Measurements from ENCODE around the gene SLC35D1. TPM values are rescaled to one million over a fixed set of nuclear protein-coding genes. Genes with fewer than 3 reads are reported as not detected.
A peak's percentile ranks its signal among the peaks of the same experiment; 100 is the strongest.

Gene SLC35D1
- total RNA-seq, 1 donor, result 13.6 TPM

- no peaks in the 10 kb centered on the region for H3K27me3 ChIP-seq (ENCODE audit: insufficient read depth, low read length)
Observed at GRCh38 chr1:67060811-67061218, 6.9 kb upstream of the SLC35D1 start.

GRCh38 chr1:67059346-67059745, 5.4 kb upstream of the SLC35D1 start:
- H3K27me3 ChIP-seq (ENCODE audit: insufficient read depth, low read length), result no peaks in the 10 kb centered on the region
- H3K4me3 ChIP-seq (ENCODE audit: low read length), result no peak overlapping the region
- H3K4me1 ChIP-seq (ENCODE audit: insufficient read depth, low read length), result peaks cover 11% of the 10 kb centered on the region
- no peaks in the 10 kb centered on the region for H3K9me3 ChIP-seq (ENCODE audit: low read depth, low read length)

More at GRCh38 chr1:67060811-67061218, 6.9 kb upstream of the SLC35D1 start:
- Histone ChIP-seq H3K9me3 (ENCODE audit: low read depth, low read length) (no peaks in the 10 kb centered on the region), H3K4me3 (ENCODE audit: low read length) (no peak overlapping the region), H3K4me1 (ENCODE audit: insufficient read depth, low read length) (peaks cover 6% of the 10 kb centered on the region)

GRCh38 chr1:67058761-67059160, 4.8 kb upstream of the SLC35D1 start:
- H3K4me3 ChIP-seq (ENCODE audit: low read length), result no peak overlapping the region
- H3K4me1 ChIP-seq (ENCODE audit: insufficient read depth, low read length), result peaks cover 12% of the 10 kb centered on the region
- H3K9me3 ChIP-seq (ENCODE audit: low read depth, low read length), result no peaks in the 10 kb centered on the region
- no peaks in the 10 kb centered on the region for H3K27me3 ChIP-seq (ENCODE audit: insufficient read depth, low read length)

GRCh38 chr1:67058242-67058641, 4.3 kb upstream of the SLC35D1 start:
- no peak overlapping the region for H3K4me3 ChIP-seq (ENCODE audit: low read length)
- H3K27me3 ChIP-seq (ENCODE audit: insufficient read depth, low read length), result no peaks in the 10 kb centered on the region

GRCh38 chr1:67053535-67053784, 488 bp downstream of the SLC35D1 start:
- Histone ChIP-seq H3K4me3 (ENCODE audit: low read length) (peak overlapping the region; percentile 75), H3K27me3 (ENCODE audit: insufficient read depth, low read length) (no peaks in the 10 kb centered on the region), H3K4me1 (ENCODE audit: insufficient read depth, low read length) (peaks cover 19% of the 10 kb centered on the region), H3K9me3 (ENCODE audit: low read depth, low read length) (no peaks in the 10 kb centered on the region)

More at GRCh38 chr1:67058242-67058641, 4.3 kb upstream of the SLC35D1 start:
- Histone ChIP-seq H3K9me3 (ENCODE audit: low read depth, low read length) (no peaks in the 10 kb centered on the region), H3K4me1 (ENCODE audit: insufficient read depth, low read length) (peaks cover 12% of the 10 kb centered on the region)

- Histone ChIP-seq H3K27me3 (ENCODE audit: insufficient read depth, low read length) (no peaks in the 10 kb centered on the region), H3K9me3 (ENCODE audit: low read depth, low read length) (no peaks in the 10 kb centered on the region), H3K4me1 (ENCODE audit: insufficient read depth, low read length) (peaks cover 19% of the 10 kb centered on the region), H3K4me3 (ENCODE audit: low read length) (peak overlapping the region; percentile 75)
Observed at GRCh38 chr1:67052741-67053534, 1.0 kb downstream of the SLC35D1 start.

- Histone ChIP-seq H3K9me3 (ENCODE audit: low read depth, low read length) (no peaks in the 10 kb centered on the region), H3K4me1 (ENCODE audit: insufficient read depth, low read length) (peaks cover 17% of the 10 kb centered on the region), H3K4me3 (ENCODE audit: low read length) (no peak overlapping the region), H3K27me3 (ENCODE audit: insufficient read depth, low read length) (no peaks in the 10 kb centered on the region)
Observed at GRCh38 chr1:67051196-67051595, 2.8 kb downstream of the SLC35D1 start.

- Histone ChIP-seq H3K9me3 (ENCODE audit: low read depth, low read length) (no peaks in the 10 kb centered on the region), H3K27me3 (ENCODE audit: insufficient read depth, low read length) (no peaks in the 10 kb centered on the region), H3K4me3 (ENCODE audit: low read length) (no peak overlapping the region), H3K4me1 (ENCODE audit: insufficient read depth, low read length) (no peaks in the 10 kb centered on the region)
Observed at GRCh38 chr1:67044631-67045270, 9.2 kb downstream of the SLC35D1 start.

GRCh38 chr1:67043366-67043765, 10.6 kb downstream of the SLC35D1 start:
- H3K4me3 ChIP-seq (ENCODE audit: low read length), result no peak overlapping the region
- no peaks in the 10 kb centered on the region for H3K9me3 ChIP-seq (ENCODE audit: low read depth, low read length)
- no peaks in the 10 kb centered on the region for H3K27me3 ChIP-seq (ENCODE audit: insufficient read depth, low read length)
- no peaks in the 10 kb centered on the region for H3K4me1 ChIP-seq (ENCODE audit: insufficient read depth, low read length)

GRCh38 chr1:67041841-67042503, 12.0 kb downstream of the SLC35D1 start:
- Histone ChIP-seq H3K4me3 (ENCODE audit: low read length) (no peak overlapping the region), H3K27me3 (ENCODE audit: insufficient read depth, low read length) (no peaks in the 10 kb centered on the region), H3K9me3 (ENCODE audit: low read depth, low read length) (no peaks in the 10 kb centered on the region), H3K4me1 (ENCODE audit: insufficient read depth, low read length) (no peaks in the 10 kb centered on the region)

GRCh38 chr1:67040405-67040804, 13.5 kb downstream of the SLC35D1 start:
- no peaks in the 10 kb centered on the region for H3K9me3 ChIP-seq (ENCODE audit: low read depth, low read length)

GRCh38 chr1:67031859-67032247, 22.1 kb downstream of the SLC35D1 start:
- no peak overlapping the region for H3K4me3 ChIP-seq (ENCODE audit: low read length)
- no peaks in the 10 kb centered on the region for H3K9me3 ChIP-seq (ENCODE audit: low read depth, low read length)
- no peaks in the 10 kb centered on the region for H3K4me1 ChIP-seq (ENCODE audit: insufficient read depth, low read length)
- H3K27me3 ChIP-seq (ENCODE audit: insufficient read depth, low read length), result no peaks in the 10 kb centered on the region

More at GRCh38 chr1:67040405-67040804, 13.5 kb downstream of the SLC35D1 start:
- Histone ChIP-seq H3K4me1 (ENCODE audit: insufficient read depth, low read length) (no peaks in the 10 kb centered on the region), H3K27me3 (ENCODE audit: insufficient read depth, low read length) (no peaks in the 10 kb centered on the region), H3K4me3 (ENCODE audit: low read length) (no peak overlapping the region)

GRCh38 chr1:67031121-67031858, 22.7 kb downstream of the SLC35D1 start:
- no peaks in the 10 kb centered on the region for H3K27me3 ChIP-seq (ENCODE audit: insufficient read depth, low read length)
- H3K4me1 ChIP-seq (ENCODE audit: insufficient read depth, low read length), result no peaks in the 10 kb centered on the region
- no peak overlapping the region for H3K4me3 ChIP-seq (ENCODE audit: low read length)
- H3K9me3 ChIP-seq (ENCODE audit: low read depth, low read length), result no peaks in the 10 kb centered on the region

- Histone ChIP-seq H3K27me3 (ENCODE audit: insufficient read depth, low read length) (no peaks in the 10 kb centered on the region), H3K4me1 (ENCODE audit: insufficient read depth, low read length) (no peaks in the 10 kb centered on the region), H3K9me3 (ENCODE audit: low read depth, low read length) (no peaks in the 10 kb centered on the region), H3K4me3 (ENCODE audit: low read length) (no peak overlapping the region)
Observed at GRCh38 chr1:67029472-67029871, 24.5 kb downstream of the SLC35D1 start.

GRCh38 chr1:67020765-67021164, 33.2 kb downstream of the SLC35D1 start:
- H3K4me3 ChIP-seq (ENCODE audit: low read length), result no peak overlapping the region
- H3K27me3 ChIP-seq (ENCODE audit: insufficient read depth, low read length), result no peaks in the 10 kb centered on the region
- H3K9me3 ChIP-seq (ENCODE audit: low read depth, low read length), result no peaks in the 10 kb centered on the region
- no peaks in the 10 kb centered on the region for H3K4me1 ChIP-seq (ENCODE audit: insufficient read depth, low read length)

Data from mononuclear cell (primary cell).